Stomach (tissue), 9 donors: ENCODE data around the gene PHOX2A. TPM values are rescaled to one million over a fixed set of nuclear protein-coding genes. Genes with fewer than 3 reads are reported as not detected.
"Not testable (repeated sequence)": the region's sequence is repeated elsewhere in the genome, so short reads cannot be mapped to it uniquely, and the experiment has no call there.

ENCODE experiments used
- DNase-seq, 2 donors: peaks; one replicate each; pipeline versions ENCODE4 v3.0.0 to v3.0.0-alpha.2; 2013 to 2019
- H3K27ac ChIP-seq, 5 donors: fragments of 200-600 bp in 4 of 5; sonication (generic) in 4 of 5; one replicate each; pipeline ENCODE4 v1.5.1; 2013 to 2019; ENCODE audit warnings: mild to moderate bottlenecking in 1 of 5, moderate library complexity in 1 of 5
- H3K27me3 ChIP-seq, 3 donors: fragments of 200-600 bp; sonication (generic); one replicate each; pipeline ENCODE4 v1.5.1; 2017 to 2019; ENCODE audit warnings: mixed run types in 1 of 3
- H3K36me3 ChIP-seq, 4 donors: fragments of 200-600 bp; sonication (generic); 1 replicate in 3 of 4; 2 replicates in 1 of 4; pipeline ENCODE4 v1.5.1; 2016 to 2019
- H3K4me1 ChIP-seq, 4 donors: fragments of 200-600 bp; sonication (generic); one replicate each; pipeline ENCODE4 v1.5.1; 2016 to 2019
- H3K4me3 ChIP-seq, 4 donors: fragments of 200-600 bp; sonication (generic) in 3 of 4; one replicate each; pipeline ENCODE4 v1.5.1; 2016 to 2019; ENCODE audit warnings: mild to moderate bottlenecking in 1 of 4
- H3K9me3 ChIP-seq, 4 donors: fragments of 200-600 bp; sonication (generic); one replicate each; pipeline ENCODE4 v1.5.1; 2016 to 2019
- EP300 ChIP-seq: sonication (generic); formaldehyde crosslinking; IDR thresholded peaks from one replicate; pipeline ENCODE4 v1.6.1; 2017; ENCODE audit warnings: antibody characterized with exemption
- POLR2A ChIP-seq, 4 donors: fragments of 450-650 bp; IDR thresholded peaks; one replicate each; pipeline ENCODE4 v1.6.1; 2016; ENCODE audit warnings: antibody characterized with exemption in 4 of 4, control low read depth in 2 of 4, mild to moderate bottlenecking in 1 of 4, moderate library complexity in 1 of 4
- POLR2AphosphoS5 ChIP-seq, 3 donors: sonication (generic); formaldehyde crosslinking; IDR thresholded peaks; one replicate each; pipeline ENCODE4 v1.6.1; 2016; ENCODE audit warnings: antibody characterized with exemption in 3 of 3
- WGBS, 5 donors: extraction: QIAGEN DNeasy Blood & Tissue Kit in 3 of 5; methylation state at CpG; one replicate each; pipeline versions ENCODE4 v1.1.5 to v1.1.7; 2013 to 2018; 5-methylcytosine and 5-hydroxymethylcytosine counted together
- intact Hi-C: fragments of 100-400 bp; cut with DNase I; formaldehyde crosslinking; loops from one replicate; pipeline ENCODE4 v1.15.1; 2023; ENCODE audit warnings: low total_unique reads
- polyA plus RNA-seq, 3 donors: library from polyadenylated mRNA; stranded (reverse); fragments of 200-250 nt; gene quantifications; one replicate each; pipeline ENCODE4 v1.2.3, GENCODE V29; 2013
- total RNA-seq, 5 donors: library from RNA; depleted of rRNA; stranded (reverse); fragments of >200 nt; gene quantifications; one replicate each; pipeline versions ENCODE4 v1.1.0 to v1.2.3, GENCODE V29; 2014 to 2016
- TF ChIP-seq, protein P1 (sequence below), 7 experiments: fragments of 450-650 bp in 4 of 7; fragments of 200-600 bp in 3 of 7; sonication (generic) in 3 of 7; IDR thresholded peaks; one replicate each; pipeline ENCODE4 v1.5.1; 2016 to 2019; ENCODE audit warnings: antibody characterized with exemption in 7 of 7, control low read depth in 2 of 7, mild to moderate bottlenecking in 1 of 7
- donor health status: healthy with polysubstance abuse.
- donor health status: Bipolar disorder and iron deficiency.
- donor health status: healthy.

PHOX2A gene
- total and polyA plus RNA-seq, 8 donors = 0.53 TPM; not detected in 7

DNA sequence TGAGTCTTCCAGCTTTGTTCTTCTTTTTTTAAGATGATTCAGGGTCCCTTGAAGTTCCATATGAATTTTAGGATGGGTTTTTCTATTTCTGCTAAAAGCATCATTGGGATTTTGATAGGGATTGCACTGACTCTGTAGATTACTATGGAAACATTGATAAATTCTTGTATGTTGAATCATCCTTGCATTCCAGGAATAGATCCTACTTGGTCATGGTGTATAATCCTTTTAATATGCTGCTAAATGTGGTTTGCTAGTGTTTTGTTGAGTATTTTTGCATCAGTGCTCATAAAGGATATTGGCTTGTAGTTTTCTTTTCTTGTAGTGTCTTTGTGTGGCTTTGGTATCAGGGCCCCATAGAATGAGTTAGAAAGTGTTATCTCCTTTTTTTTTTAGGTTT lies 34.9 kb upstream of the PHOX2A start:
- H3K27ac ChIP-seq = no peak overlapping the region
- no peak for DNase-seq
- TF ChIP-seq, protein P1, sequence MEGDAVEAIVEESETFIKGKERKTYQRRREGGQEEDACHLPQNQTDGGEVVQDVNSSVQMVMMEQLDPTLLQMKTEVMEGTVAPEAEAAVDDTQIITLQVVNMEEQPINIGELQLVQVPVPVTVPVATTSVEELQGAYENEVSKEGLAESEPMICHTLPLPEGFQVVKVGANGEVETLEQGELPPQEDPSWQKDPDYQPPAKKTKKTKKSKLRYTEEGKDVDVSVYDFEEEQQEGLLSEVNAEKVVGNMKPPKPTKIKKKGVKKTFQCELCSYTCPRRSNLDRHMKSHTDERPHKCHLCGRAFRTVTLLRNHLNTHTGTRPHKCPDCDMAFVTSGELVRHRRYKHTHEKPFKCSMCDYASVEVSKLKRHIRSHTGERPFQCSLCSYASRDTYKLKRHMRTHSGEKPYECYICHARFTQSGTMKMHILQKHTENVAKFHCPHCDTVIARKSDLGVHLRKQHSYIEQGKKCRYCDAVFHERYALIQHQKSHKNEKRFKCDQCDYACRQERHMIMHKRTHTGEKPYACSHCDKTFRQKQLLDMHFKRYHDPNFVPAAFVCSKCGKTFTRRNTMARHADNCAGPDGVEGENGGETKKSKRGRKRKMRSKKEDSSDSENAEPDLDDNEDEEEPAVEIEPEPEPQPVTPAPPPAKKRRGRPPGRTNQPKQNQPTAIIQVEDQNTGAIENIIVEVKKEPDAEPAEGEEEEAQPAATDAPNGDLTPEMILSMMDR (IDR thresholded peaks at IDR 0.05) = no peak
- TF ChIP-seq EP300 (no peak), POLR2AphosphoS5 (IDR thresholded peaks at IDR 0.05) (no peak)
- H3K4me1 ChIP-seq = no peaks in the 10 kb centered on the region
- no peaks in the 10 kb centered on the region for H3K9me3 ChIP-seq
- intact Hi-C loops = no loop called here
- H3K36me3 ChIP-seq = no peaks in the 10 kb centered on the region
- peaks cover 0 to 19% (median 3%) of the 10 kb centered on the region in 3 donors for H3K27me3 ChIP-seq
- H3K4me3 ChIP-seq = no peak overlapping the region

DNA sequence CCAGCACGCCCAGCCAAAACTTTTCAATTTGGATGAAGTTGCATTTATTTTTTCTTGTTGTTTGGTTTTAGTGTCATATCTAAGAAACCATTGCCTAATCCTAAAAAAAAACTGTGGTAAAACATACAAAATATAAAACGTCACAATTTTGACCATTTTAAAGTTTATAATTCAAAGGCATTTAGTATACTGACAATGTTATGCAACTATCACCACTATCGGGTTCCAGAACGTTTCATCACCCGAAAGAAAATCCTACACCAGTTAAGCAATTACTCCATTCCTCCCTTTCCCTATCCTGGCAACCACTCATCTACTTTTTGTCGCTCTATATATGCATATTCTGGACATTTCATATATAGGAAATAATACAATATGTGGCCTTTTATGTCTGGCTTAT lies 30.5 kb upstream of the PHOX2A start:
- no peaks in the 10 kb centered on the region for H3K4me1 ChIP-seq
- WGBS, 5 donors = 80 to 91% (median 88%) methylated on average over 6 of the region's 6 CpGs
- H3K27ac ChIP-seq = no peak overlapping the region
- no peaks in the 10 kb centered on the region for H3K9me3 ChIP-seq
- H3K4me3 ChIP-seq = no peak overlapping the region
- TF ChIP-seq POLR2AphosphoS5 (IDR thresholded peaks at IDR 0.05) = no peak
- TF ChIP-seq, protein P1 (IDR thresholded peaks at IDR 0.05) = no peak
- no peak for TF ChIP-seq EP300
- no peak for TF ChIP-seq POLR2A (IDR thresholded peaks at IDR 0.05)
- intact Hi-C loops = no loop called here
- DNase-seq = no peak
- peaks cover 0 to 12% (median 0%) of the 10 kb centered on the region in 3 donors for H3K27me3 ChIP-seq
- no peaks in the 10 kb centered on the region for H3K36me3 ChIP-seq

DNA sequence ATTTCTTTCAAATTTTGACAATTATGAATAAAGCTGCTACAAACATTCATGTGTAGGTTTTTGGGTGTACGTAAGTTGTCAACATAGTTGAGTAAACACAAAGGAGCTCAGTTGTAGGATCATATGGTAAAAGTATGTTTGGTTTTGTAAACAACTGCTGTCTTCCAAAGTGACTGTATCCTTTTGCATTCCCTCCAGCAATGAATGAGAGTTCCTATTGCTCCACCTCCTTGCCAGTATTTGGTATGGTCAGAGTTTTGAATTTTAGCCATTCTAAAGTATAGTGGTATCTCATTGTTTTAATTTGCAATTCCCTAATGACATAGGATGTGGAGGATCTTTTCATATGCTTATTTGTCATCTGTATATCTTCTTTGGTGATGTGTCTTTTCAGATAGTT lies 28.0 kb upstream of the PHOX2A start:
- intact Hi-C loops = no loop called here
- Histone ChIP-seq H3K27me3 (peaks cover 0 to 14% (median 0%) of the 10 kb centered on the region in 3 donors), H3K36me3 (no peaks in the 10 kb centered on the region), H3K9me3 (no peaks in the 10 kb centered on the region), H3K4me1 (no peaks in the 10 kb centered on the region), H3K4me3 (no peak overlapping the region), H3K27ac (no peak overlapping the region)
- TF ChIP-seq EP300 (no peak), POLR2A (IDR thresholded peaks at IDR 0.05) (no peak), POLR2AphosphoS5 (IDR thresholded peaks at IDR 0.05) (no peak)
- TF ChIP-seq, protein P1 (IDR thresholded peaks at IDR 0.05) = no peak
- no peak for DNase-seq
- WGBS, 5 donors = 55 to 74% (median 58%) methylated on average over 1 of the region's 1 CpG

DNA sequence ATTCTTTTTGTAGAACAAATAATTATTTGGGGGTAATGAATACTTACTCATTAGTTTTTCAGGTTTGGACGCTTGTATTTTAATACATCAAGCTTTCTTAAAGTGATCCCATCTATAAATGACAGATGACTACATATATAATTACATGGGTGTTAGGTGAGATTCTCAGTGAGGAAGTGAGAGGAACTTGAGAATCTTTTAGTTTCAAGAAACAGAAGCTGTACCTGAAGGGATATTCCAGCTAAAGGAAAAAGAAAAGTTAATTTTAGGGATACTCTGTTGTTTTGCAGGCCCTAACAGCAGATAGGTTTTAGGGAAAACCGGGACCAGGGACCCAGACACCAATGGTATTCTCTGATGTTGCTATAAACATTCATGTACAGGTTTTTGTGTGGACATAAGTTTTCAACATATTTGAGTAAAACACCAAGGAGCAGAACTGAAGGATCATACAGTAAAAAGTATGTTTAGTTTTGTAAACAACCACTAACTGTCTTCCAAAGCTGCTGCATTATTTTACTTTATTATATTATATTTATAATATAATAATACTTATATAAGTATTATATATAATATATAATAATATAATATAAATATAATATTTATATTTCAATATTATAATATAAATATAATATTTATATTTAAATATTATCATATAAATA lies 24.1 kb upstream of the PHOX2A start:
- no peak overlapping the region for H3K4me3 ChIP-seq
- H3K4me1 ChIP-seq = peaks cover 0 to 6% (median 0%) of the 10 kb centered on the region in 4 donors
- H3K36me3 ChIP-seq = no peaks in the 10 kb centered on the region
- DNase-seq = no peak
- no peaks in the 10 kb centered on the region for H3K9me3 ChIP-seq
- intact Hi-C loops = no loop called here
- WGBS, 5 donors = 77 to 85% (median 81%) methylated on average over 2 of the region's 2 CpGs
- TF ChIP-seq POLR2AphosphoS5 (IDR thresholded peaks at IDR 0.05) (no peak), EP300 (no peak), POLR2A (IDR thresholded peaks at IDR 0.05) (no peak)
- TF ChIP-seq, protein P1 (IDR thresholded peaks at IDR 0.05) = no peak
- peaks cover 0 to 21% (median 0%) of the 10 kb centered on the region in 3 donors for H3K27me3 ChIP-seq
- no peak overlapping the region for H3K27ac ChIP-seq

DNA sequence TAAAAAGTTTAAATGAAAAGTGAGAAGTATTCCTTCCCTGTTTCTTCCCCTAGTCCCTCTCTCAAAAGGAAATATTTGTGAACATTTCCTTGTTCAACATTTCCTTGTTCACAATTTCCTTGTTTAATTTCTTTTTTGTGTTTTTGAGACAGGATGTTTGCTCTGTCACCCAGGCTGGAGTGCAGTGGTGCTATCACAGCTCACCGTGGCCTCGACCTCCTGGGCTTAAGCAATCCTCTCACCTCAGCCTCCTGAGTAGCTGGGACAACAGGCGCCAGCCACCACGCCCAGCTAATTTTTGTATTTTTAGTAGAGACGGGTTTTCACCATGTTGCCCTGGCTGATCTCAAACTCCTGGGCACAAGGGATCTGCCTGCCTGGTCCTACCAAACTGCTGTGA lies 23.0 kb upstream of the PHOX2A start:
- H3K4me1 ChIP-seq, H3K4me3 ChIP-seq, DNase-seq, H3K9me3 ChIP-seq, intact Hi-C loops, H3K36me3 ChIP-seq: not testable (repeated sequence)
- 47 to 62% (median 59%) methylated on average over 5 of the region's 5 CpGs for WGBS, 5 donors
- peaks cover 0 to 21% (median 0%) of the 10 kb centered on the region in 3 donors for H3K27me3 ChIP-seq
- peak overlapping the region in 1 of 5 donors; percentile 5 for H3K27ac ChIP-seq
